H9 (cell line): ENCODE data around the gene ABCG1. TPM values are rescaled to one million over a fixed set of nuclear protein-coding genes. Genes with fewer than 3 reads are reported as not detected.

Source experiments
- DNase-seq: peaks from one replicate; pipeline ENCODE4 v3.0.0-alpha.2; 2017
- H2AFZ ChIP-seq: one replicate; pipeline ENCODE4 v1.6.1; 2013; ENCODE audit warnings: mild to moderate bottlenecking, low read length, control low read depth, moderate library complexity
- H2AK5ac ChIP-seq: 2 replicates; pipeline ENCODE4 v1.6.1; 2013; ENCODE audit warnings: low read length, control low read depth, mixed read lengths; ENCODE audit not compliant: insufficient read length
- H2BK120ac ChIP-seq: one replicate; pipeline ENCODE4 v1.6.1; 2013; ENCODE audit warnings: low read depth, mild to moderate bottlenecking, low read length, control low read depth, inconsistent platforms; ENCODE audit not compliant: poor library complexity, severe bottlenecking
- H2BK12ac ChIP-seq: 2 replicates; pipeline ENCODE4 v1.6.1; 2013; ENCODE audit warnings: low read length, control low read depth, mixed read lengths, low read depth; ENCODE audit not compliant: insufficient read length
- H2BK15ac ChIP-seq: 2 replicates; pipeline ENCODE4 v1.6.1; 2013; ENCODE audit warnings: low read depth, low read length, control low read depth
- H2BK20ac ChIP-seq: one replicate; pipeline ENCODE4 v1.6.1; 2013; ENCODE audit warnings: low read depth, mild to moderate bottlenecking, low read length, control low read depth, inconsistent platforms; ENCODE audit not compliant: poor library complexity, severe bottlenecking
- H2BK5ac ChIP-seq: 2 replicates; pipeline ENCODE4 v1.6.1; 2013; ENCODE audit warnings: low read length, control low read depth, mixed read lengths; ENCODE audit not compliant: insufficient read length
- H3K14ac ChIP-seq: 2 replicates; pipeline ENCODE4 v1.6.1; 2013; ENCODE audit warnings: low read length, control low read depth; ENCODE audit not compliant: insufficient read depth
- H3K18ac ChIP-seq: 2 replicates; pipeline ENCODE4 v1.6.1; 2013; ENCODE audit warnings: low read depth, mild to moderate bottlenecking, mixed read lengths, low read length, control low read depth; ENCODE audit not compliant: insufficient read length
- H3K23ac ChIP-seq: 2 replicates; pipeline ENCODE4 v1.6.1; 2013; ENCODE audit warnings: low read length, control low read depth, mixed read lengths, low read depth; ENCODE audit not compliant: insufficient read length
- H3K23me2 ChIP-seq: 2 replicates; pipeline ENCODE4 v1.6.1; 2013; ENCODE audit warnings: low read depth, mild to moderate bottlenecking, mixed read lengths, low read length, control low read depth; ENCODE audit not compliant: insufficient read length, poor library complexity, severe bottlenecking
- H3K27ac ChIP-seq: 2 replicates; pipeline ENCODE4 v1.5.1; 2013; ENCODE audit warnings: low read length, control low read depth, mixed read lengths, low read depth; ENCODE audit not compliant: insufficient read length
- H3K27me3 ChIP-seq: 2 replicates; pipeline ENCODE4 v1.6.1; 2013; ENCODE audit warnings: low read length, control low read depth, inconsistent platforms; ENCODE audit not compliant: insufficient read depth
- H3K4ac ChIP-seq: 2 replicates; pipeline ENCODE4 v1.6.1; 2013; ENCODE audit warnings: low read depth, mild to moderate bottlenecking, control low read depth, inconsistent platforms, low read length, moderate library complexity
- H3K4me1 ChIP-seq: 2 replicates; pipeline ENCODE4 v1.6.1; 2013; ENCODE audit warnings: low read length, control low read depth, inconsistent platforms; ENCODE audit not compliant: insufficient read depth
- H3K4me2 ChIP-seq: 2 replicates; pipeline ENCODE4 v1.6.1; 2013; ENCODE audit warnings: low read length, control low read depth, mixed read lengths; ENCODE audit not compliant: insufficient read length, insufficient read depth
- H3K56ac ChIP-seq: 2 replicates; pipeline ENCODE4 v1.6.1; 2013; ENCODE audit warnings: low read depth, mild to moderate bottlenecking, mixed read lengths, low read length, control low read depth; ENCODE audit not compliant: insufficient read length
- H3K79me1 ChIP-seq: 2 replicates; pipeline ENCODE4 v1.6.1; 2013; ENCODE audit warnings: low read depth, mild to moderate bottlenecking, moderate library complexity, low read length, control low read depth, inconsistent platforms; ENCODE audit not compliant: insufficient read depth, poor library complexity, severe bottlenecking
- H3K79me2 ChIP-seq: 2 replicates; pipeline ENCODE4 v1.6.1; 2013; ENCODE audit warnings: low read length, control low read depth, inconsistent platforms; ENCODE audit not compliant: insufficient read depth
- H3K9ac ChIP-seq: 2 replicates; pipeline ENCODE4 v1.6.1; 2013; ENCODE audit warnings: low read length, control low read depth, mixed read lengths; ENCODE audit not compliant: insufficient read length; ENCODE audit errors: extremely low read depth
- H3K9me3 ChIP-seq: one replicate; pipeline ENCODE4 v1.6.1; 2013; ENCODE audit warnings: low read depth, low read length, inconsistent platforms; ENCODE audit not compliant: control insufficient read depth
- H3T11ph ChIP-seq: one replicate; pipeline ENCODE4 v1.6.1; 2013; ENCODE audit warnings: mild to moderate bottlenecking, low read length, control low read depth, inconsistent platforms
- H4K20me1 ChIP-seq: one replicate; pipeline ENCODE4 v1.6.1; 2013; ENCODE audit not compliant: control insufficient read depth, insufficient read length, insufficient read depth
- H4K5ac ChIP-seq: 2 replicates; pipeline ENCODE4 v1.6.1; 2013; ENCODE audit warnings: low read depth, mild to moderate bottlenecking, mixed read lengths, low read length, control low read depth; ENCODE audit not compliant: insufficient read length
- H4K8ac ChIP-seq: replicated peaks from 2 replicates; pipeline ENCODE4 v1.6.1; 2013; ENCODE audit warnings: low read length, control low read depth, mixed read lengths, low read depth; ENCODE audit not compliant: insufficient read length
- H4K91ac ChIP-seq: 2 replicates; pipeline ENCODE4 v1.6.1; 2013; ENCODE audit warnings: low read depth, mild to moderate bottlenecking, moderate library complexity, mixed read lengths, low read length, control low read depth; ENCODE audit not compliant: insufficient read length
- H3K27ac Mint-ChIP-seq, 3 experiments: 2 replicates in 2 of 3; 3 replicates in 1 of 3; pipeline ENCODE4 v1.8.0; 2020 to 2021; ENCODE audit warnings: mixed read lengths in 3 of 3, mild to moderate bottlenecking in 1 of 3, moderate library complexity in 1 of 3
- H3K27me3 Mint-ChIP-seq: 2 replicates; pipeline ENCODE4 v1.8.0; 2021; ENCODE audit warnings: low read depth, mild to moderate bottlenecking, moderate library complexity, mixed read lengths
- H3K36me3 Mint-ChIP-seq, 3 experiments: 2 replicates in 2 of 3; 3 replicates in 1 of 3; pipeline ENCODE4 v1.8.0; 2020 to 2021; ENCODE audit warnings: low read depth in 3 of 3, mixed read lengths in 3 of 3; ENCODE audit not compliant: insufficient read depth in 1 of 3
- H3K4me1 Mint-ChIP-seq, 2 experiments: 2 replicates each; pipeline ENCODE4 v1.8.0; 2020; ENCODE audit warnings: mixed read lengths in 2 of 2
- H3K4me3 Mint-ChIP-seq, 2 experiments: 2 replicates in 1 of 2; 3 replicates in 1 of 2; pipeline ENCODE4 v1.8.0; 2020 to 2021; ENCODE audit warnings: mild to moderate bottlenecking in 2 of 2, mixed read lengths in 2 of 2, moderate library complexity in 1 of 2
- H3K9me3 Mint-ChIP-seq, 2 experiments: 2 replicates in 1 of 2; 3 replicates in 1 of 2; pipeline ENCODE4 v1.8.0; 2020; ENCODE audit warnings: mild to moderate bottlenecking in 2 of 2, mixed read lengths in 2 of 2, moderate library complexity in 1 of 2
- CTCF ChIP-seq: fragments of 200-600 bp; sonication (generic); conservative IDR thresholded peaks from 3 replicates; pipeline ENCODE4 v1.8.0; 2021; ENCODE audit warnings: antibody characterized with exemption, mild to moderate bottlenecking
- WGBS: extraction: QIAGEN DNeasy Blood & Tissue Kit; methylation state at CpG from one replicate; pipeline ENCODE4 v1.1.7; 2013; ENCODE audit warnings: missing lambda C conversion rate, low lambda C conversion rate, mixed read lengths; ENCODE audit not compliant: insufficient read length; ENCODE audit errors: extremely low coverage; 5-methylcytosine and 5-hydroxymethylcytosine counted together
- total RNA-seq: library from RNA; stranded (reverse); gene quantifications from 2 replicates; pipeline ENCODE4 v1.2.1, GENCODE V29; 2021

ABCG1 gene
- total RNA-seq, 1 experiment from 2014 or later: 0.83 TPM

DNA sequence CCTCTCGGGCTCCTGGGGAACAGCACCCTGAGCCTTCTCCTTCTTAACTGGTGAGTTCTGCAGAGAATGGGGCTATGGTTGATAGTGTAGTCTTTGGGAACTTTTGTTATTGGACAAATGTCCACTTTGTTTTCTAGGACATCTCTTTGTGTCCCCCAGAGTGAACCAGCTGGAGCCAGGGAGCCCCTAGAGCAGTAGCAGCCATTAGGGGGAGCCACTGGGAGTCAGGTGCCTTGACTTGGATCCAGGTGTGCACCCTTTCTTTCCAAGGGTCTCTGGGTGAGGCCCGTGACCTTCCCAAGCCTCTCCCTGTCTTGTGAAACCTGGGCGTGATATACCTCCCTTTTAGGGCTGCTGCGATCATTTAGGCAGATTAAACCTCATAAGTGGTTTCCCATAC is 36.9 kb downstream of the ABCG1 start:
- Mint-ChIP-seq H3K27ac (0 out of 7 replicates have a peak overlapping the region, but pooled peaks of 1 of the 3 experiments have one; percentile 52), H3K9me3 (no peaks in the 10 kb centered on the region), H3K4me3 (no peak overlapping the region), H3K36me3 (no peaks in the 10 kb centered on the region), H3K27me3 (peaks cover 20% of the 10 kb centered on the region), H3K4me1 (peaks cover 9 to 25% of the 10 kb centered on the region in 2 experiments; a peak in 3 of 4 replicates)
- no peak overlapping the region for H3K23ac ChIP-seq
- no peak overlapping the region for H3K18ac ChIP-seq
- no peaks in the 10 kb centered on the region for H3K79me1 ChIP-seq
- H3K56ac ChIP-seq: no peak overlapping the region
- H2AFZ ChIP-seq: no peak overlapping the region
- no peak overlapping the region for H2BK15ac ChIP-seq
- TF ChIP-seq CTCF: peak; percentile 57
- H3K9ac ChIP-seq: no peak overlapping the region
- H4K5ac ChIP-seq: no peak overlapping the region
- no peak overlapping the region for H2AK5ac ChIP-seq
- H4K20me1 ChIP-seq: no peaks in the 10 kb centered on the region
- no peak overlapping the region for H4K91ac ChIP-seq
- H2BK20ac ChIP-seq: no peak overlapping the region
- H3K79me2 ChIP-seq: no peaks in the 10 kb centered on the region
- no CpG with 5 or more reads among the region's 4 CpGs for WGBS
- no peak for DNase-seq
- H4K8ac ChIP-seq: no peak overlapping the region
- no peak overlapping the region for H2BK120ac ChIP-seq
- H3K27ac ChIP-seq: no peak overlapping the region
- no peak overlapping the region for H2BK12ac ChIP-seq
- no peaks in the 10 kb centered on the region for H3K4me1 ChIP-seq
- no peaks in the 10 kb centered on the region for H3K27me3 ChIP-seq
- no peak overlapping the region for H3K4me2 ChIP-seq
- no peak overlapping the region for H3K14ac ChIP-seq
- H2BK5ac ChIP-seq: no peak overlapping the region
- H3K23me2 ChIP-seq: no peaks in the 10 kb centered on the region
- no peak overlapping the region for H3K4ac ChIP-seq
- H3K9me3 ChIP-seq: no peaks in the 10 kb centered on the region
- H3T11ph ChIP-seq: no peak overlapping the region
